Panc1 (cell line): ENCODE results near the gene AGBL4.

Source experiments
- TF ChIP-seq, protein P1 (sequence below): fragments of 450-650 bp; IDR thresholded peaks from 2 replicates; pipeline ENCODE4 v1.5.1; 2017; ENCODE audit warnings: mild to moderate bottlenecking
- TF ChIP-seq, protein P2 (sequence below), 2 experiments: IDR thresholded peaks; 2 replicates each; pipeline ENCODE4 v1.6.1; 2011 to 2012; ENCODE audit warnings: low read depth in 2 of 2, control low read depth in 1 of 2, low read length in 1 of 2, mild to moderate bottlenecking in 1 of 2, moderate library complexity in 1 of 2; ENCODE audit not compliant: insufficient read depth in 1 of 2

DNA sequence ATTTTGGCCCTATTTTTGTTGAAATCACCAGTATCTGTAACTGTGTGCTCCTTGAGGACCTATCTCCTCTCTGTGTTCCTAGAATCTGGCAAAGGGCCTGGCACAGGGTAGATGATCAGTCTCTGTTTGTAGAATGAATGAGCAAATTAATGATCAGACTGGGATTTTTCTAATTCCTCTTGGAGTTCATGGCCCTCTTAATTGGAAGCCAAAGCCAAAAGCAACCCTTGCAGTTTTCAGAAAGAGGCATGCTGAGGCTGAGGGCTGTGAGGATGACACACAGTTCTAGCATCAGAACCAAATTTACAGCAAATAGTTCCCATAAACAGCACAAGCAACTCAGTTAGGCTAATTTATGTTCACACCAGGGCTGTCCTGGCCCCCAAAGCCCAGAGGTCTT lies 1136.0 kb downstream of the AGBL4 start:
- TF ChIP-seq, protein P1, sequence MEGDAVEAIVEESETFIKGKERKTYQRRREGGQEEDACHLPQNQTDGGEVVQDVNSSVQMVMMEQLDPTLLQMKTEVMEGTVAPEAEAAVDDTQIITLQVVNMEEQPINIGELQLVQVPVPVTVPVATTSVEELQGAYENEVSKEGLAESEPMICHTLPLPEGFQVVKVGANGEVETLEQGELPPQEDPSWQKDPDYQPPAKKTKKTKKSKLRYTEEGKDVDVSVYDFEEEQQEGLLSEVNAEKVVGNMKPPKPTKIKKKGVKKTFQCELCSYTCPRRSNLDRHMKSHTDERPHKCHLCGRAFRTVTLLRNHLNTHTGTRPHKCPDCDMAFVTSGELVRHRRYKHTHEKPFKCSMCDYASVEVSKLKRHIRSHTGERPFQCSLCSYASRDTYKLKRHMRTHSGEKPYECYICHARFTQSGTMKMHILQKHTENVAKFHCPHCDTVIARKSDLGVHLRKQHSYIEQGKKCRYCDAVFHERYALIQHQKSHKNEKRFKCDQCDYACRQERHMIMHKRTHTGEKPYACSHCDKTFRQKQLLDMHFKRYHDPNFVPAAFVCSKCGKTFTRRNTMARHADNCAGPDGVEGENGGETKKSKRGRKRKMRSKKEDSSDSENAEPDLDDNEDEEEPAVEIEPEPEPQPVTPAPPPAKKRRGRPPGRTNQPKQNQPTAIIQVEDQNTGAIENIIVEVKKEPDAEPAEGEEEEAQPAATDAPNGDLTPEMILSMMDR, result no peak
- TF ChIP-seq, protein P2, sequence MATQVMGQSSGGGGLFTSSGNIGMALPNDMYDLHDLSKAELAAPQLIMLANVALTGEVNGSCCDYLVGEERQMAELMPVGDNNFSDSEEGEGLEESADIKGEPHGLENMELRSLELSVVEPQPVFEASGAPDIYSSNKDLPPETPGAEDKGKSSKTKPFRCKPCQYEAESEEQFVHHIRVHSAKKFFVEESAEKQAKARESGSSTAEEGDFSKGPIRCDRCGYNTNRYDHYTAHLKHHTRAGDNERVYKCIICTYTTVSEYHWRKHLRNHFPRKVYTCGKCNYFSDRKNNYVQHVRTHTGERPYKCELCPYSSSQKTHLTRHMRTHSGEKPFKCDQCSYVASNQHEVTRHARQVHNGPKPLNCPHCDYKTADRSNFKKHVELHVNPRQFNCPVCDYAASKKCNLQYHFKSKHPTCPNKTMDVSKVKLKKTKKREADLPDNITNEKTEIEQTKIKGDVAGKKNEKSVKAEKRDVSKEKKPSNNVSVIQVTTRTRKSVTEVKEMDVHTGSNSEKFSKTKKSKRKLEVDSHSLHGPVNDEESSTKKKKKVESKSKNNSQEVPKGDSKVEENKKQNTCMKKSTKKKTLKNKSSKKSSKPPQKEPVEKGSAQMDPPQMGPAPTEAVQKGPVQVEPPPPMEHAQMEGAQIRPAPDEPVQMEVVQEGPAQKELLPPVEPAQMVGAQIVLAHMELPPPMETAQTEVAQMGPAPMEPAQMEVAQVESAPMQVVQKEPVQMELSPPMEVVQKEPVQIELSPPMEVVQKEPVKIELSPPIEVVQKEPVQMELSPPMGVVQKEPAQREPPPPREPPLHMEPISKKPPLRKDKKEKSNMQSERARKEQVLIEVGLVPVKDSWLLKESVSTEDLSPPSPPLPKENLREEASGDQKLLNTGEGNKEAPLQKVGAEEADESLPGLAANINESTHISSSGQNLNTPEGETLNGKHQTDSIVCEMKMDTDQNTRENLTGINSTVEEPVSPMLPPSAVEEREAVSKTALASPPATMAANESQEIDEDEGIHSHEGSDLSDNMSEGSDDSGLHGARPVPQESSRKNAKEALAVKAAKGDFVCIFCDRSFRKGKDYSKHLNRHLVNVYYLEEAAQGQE (IDR thresholded peaks at IDR 0.05; ENCODE audit: insufficient read depth in 1 of 2, low read depth in 2 of 2, low read length in 1 of 2), result no peak
